Mesendoderm (in vitro differentiated cells): ENCODE measurements around the gene TXNRD2.

ENCODE experiments used
- DNase-seq: peaks from one replicate; pipeline ENCODE4 v3.0.0; 2013
- H2AK5ac ChIP-seq: 2 replicates; pipeline ENCODE4 v1.6.1; 2013; ENCODE audit warnings: low read length, inconsistent platforms
- H2BK120ac ChIP-seq: 2 replicates; pipeline ENCODE4 v1.6.1; 2013; ENCODE audit warnings: low read depth, mild to moderate bottlenecking, low read length, moderate library complexity, mixed read lengths
- H2BK15ac ChIP-seq: replicated peaks from 2 replicates; pipeline ENCODE4 v1.6.1; 2013; ENCODE audit warnings: low read depth, mild to moderate bottlenecking, moderate library complexity
- H2BK5ac ChIP-seq: 2 replicates; pipeline ENCODE4 v1.6.1; 2013; ENCODE audit warnings: low read length, inconsistent platforms
- H3K18ac ChIP-seq: 2 replicates; pipeline ENCODE4 v1.6.1; 2013; ENCODE audit warnings: mild to moderate bottlenecking, low read length, mixed read lengths
- H3K23ac ChIP-seq: one replicate; pipeline ENCODE4 v1.6.1; 2013; ENCODE audit warnings: low read length
- H3K27ac ChIP-seq: 2 replicates; pipeline ENCODE4 v1.5.1; 2013; ENCODE audit warnings: low read depth, mild to moderate bottlenecking, inconsistent platforms, low read length, moderate library complexity
- H3K27me3 ChIP-seq: 2 replicates; pipeline ENCODE4 v1.6.1; 2013; ENCODE audit warnings: low read length, control low read depth, mild to moderate bottlenecking, inconsistent platforms; ENCODE audit not compliant: insufficient read depth, poor library complexity
- H3K36me3 ChIP-seq: 2 replicates; pipeline ENCODE4 v1.6.1; 2013; ENCODE audit warnings: low read length, inconsistent platforms; ENCODE audit not compliant: control insufficient read depth, insufficient read depth
- H3K4ac ChIP-seq: one replicate; pipeline ENCODE4 v1.6.1; 2013; ENCODE audit warnings: low read depth, mild to moderate bottlenecking, low read length, moderate library complexity
- H3K4me1 ChIP-seq: 2 replicates; pipeline ENCODE4 v1.6.1; 2013; ENCODE audit warnings: low read depth, low read length, inconsistent platforms; ENCODE audit not compliant: control insufficient read depth
- H3K4me2 ChIP-seq: 2 replicates; pipeline ENCODE4 v1.6.1; 2013; ENCODE audit warnings: low read length
- H3K4me3 ChIP-seq: 2 replicates; pipeline ENCODE4 v1.5.1; 2013; ENCODE audit warnings: mild to moderate bottlenecking, low read length
- H3K56ac ChIP-seq: one replicate; pipeline ENCODE4 v1.6.1; 2013; ENCODE audit warnings: low read length
- H3K79me1 ChIP-seq: 2 replicates; pipeline ENCODE4 v1.6.1; 2013; ENCODE audit warnings: low read length, inconsistent platforms
- H3K79me2 ChIP-seq: 2 replicates; pipeline ENCODE4 v1.6.1; 2013; ENCODE audit warnings: mild to moderate bottlenecking, low read length; ENCODE audit not compliant: control insufficient read depth, insufficient read depth
- H3K9ac ChIP-seq: 2 replicates; pipeline ENCODE4 v1.6.1; 2013; ENCODE audit warnings: low read length, inconsistent platforms
- H4K5ac ChIP-seq: one replicate; pipeline ENCODE4 v1.6.1; 2013; ENCODE audit warnings: low read length
- H4K8ac ChIP-seq: one replicate; pipeline ENCODE4 v1.6.1; 2013; ENCODE audit warnings: low read depth, mild to moderate bottlenecking, control low read depth, low read length, moderate library complexity
- WGBS: extraction: QIAGEN DNeasy Blood & Tissue Kit; methylation state at CpG from one replicate; pipeline ENCODE4 v1.1.7; 2013; ENCODE audit warnings: low lambda C conversion rate, missing lambda C conversion rate; ENCODE audit not compliant: insufficient coverage; ENCODE audit errors: extremely low coverage; 5-methylcytosine and 5-hydroxymethylcytosine counted together

Gene TXNRD2

DNA sequence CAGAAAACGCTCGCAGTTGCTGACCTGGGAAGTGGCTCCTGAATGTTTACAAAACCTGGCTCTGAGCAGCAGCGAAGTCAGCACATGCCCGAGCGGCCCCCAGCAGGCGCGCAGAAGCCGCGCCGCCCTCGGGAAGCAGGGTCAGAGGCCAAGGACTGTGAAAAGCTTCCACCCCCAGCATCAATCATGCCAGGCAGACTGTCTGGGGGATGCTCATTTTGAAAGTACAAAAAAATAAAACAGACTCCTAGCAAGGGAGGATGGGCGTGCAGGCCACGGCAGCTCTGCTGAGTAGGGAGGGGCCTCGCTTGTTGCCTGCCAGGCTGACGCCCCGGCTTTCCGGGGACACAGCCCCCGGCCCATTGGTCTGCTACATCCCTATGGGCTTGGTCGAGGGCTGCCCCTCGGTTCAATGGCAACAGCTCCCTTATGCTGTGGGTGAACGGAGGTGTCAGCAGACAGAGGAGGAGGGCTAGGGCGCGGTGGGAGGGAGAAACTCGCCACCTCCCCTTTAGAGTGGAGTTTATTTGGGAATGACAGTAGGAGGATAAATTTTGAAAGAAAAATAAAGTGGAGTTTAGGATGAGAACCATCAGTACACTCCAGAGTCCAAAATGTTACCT lies 49.2 kb downstream of the TXNRD2 start:
- H4K8ac ChIP-seq = no peak overlapping the region
- no peak overlapping the region for H2AK5ac ChIP-seq
- WGBS = no CpG with 5 or more reads among the region's 24 CpGs
- H2BK120ac ChIP-seq = peak overlapping the region; percentile 6
- H3K79me1 ChIP-seq = no peaks in the 10 kb centered on the region
- H3K4me2 ChIP-seq = no peak overlapping the region
- H3K23ac ChIP-seq = no peak overlapping the region
- peak overlapping the region; percentile 57 for H3K4ac ChIP-seq
- H3K79me2 ChIP-seq = no peaks in the 10 kb centered on the region
- no peak overlapping the region for H2BK5ac ChIP-seq
- no peaks in the 10 kb centered on the region for H3K27me3 ChIP-seq
- no peak overlapping the region for H3K27ac ChIP-seq
- no peak overlapping the region for H4K5ac ChIP-seq
- peaks cover 10% of the 10 kb centered on the region for H3K4me1 ChIP-seq
- peak overlapping the region; percentile 13 for H3K18ac ChIP-seq
- H3K56ac ChIP-seq = peak overlapping the region; percentile 49
- DNase-seq = no peak
- no peak overlapping the region for H3K9ac ChIP-seq
- no peak overlapping the region for H2BK15ac ChIP-seq
- H3K4me3 ChIP-seq = no peak overlapping the region
- H3K36me3 ChIP-seq = no peaks in the 10 kb centered on the region

DNA sequence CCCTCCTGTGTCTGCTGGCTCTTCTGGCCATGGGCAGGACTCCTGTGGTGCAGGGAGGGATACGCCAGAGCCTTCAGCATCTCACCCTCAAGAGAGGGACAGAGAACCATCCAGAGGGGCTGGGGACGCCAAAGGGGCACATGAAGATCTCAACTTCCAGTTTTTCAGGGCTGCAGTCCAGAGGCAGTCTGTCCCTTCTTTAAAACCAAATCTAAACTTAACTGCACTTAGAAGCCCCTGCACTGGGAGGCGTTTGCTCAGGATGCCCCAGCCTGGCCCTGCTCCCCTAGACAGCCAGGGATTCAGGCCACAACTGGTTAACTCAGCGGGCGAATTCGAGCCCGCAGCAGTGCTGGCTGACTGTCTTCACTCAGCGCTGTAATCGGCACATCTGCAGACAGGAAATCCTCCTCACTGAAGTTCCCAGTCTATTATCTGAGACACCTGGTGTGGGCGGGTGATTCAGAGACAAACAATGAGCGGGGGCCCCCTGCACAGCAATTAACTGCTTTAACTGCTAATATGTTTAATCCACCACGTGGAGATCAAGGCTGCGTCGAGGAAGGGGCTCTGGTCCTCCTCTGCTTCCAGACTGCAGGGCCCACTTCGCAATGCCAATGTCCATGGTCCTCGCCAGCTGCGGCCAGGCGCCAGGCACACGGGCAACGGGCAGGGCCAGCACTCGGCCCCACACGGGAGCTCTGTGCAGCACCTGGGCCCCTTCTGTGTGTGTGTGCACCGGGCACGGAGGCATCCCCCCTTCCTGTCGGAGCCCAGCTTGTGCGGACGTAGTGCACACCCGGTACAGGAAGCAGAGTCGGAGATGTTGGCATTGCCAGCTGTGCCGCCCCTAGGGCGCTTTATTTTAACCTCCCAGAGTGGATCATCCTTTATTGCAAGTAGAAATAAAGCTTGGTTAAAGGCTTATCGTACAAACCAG lies 50.0 kb downstream of the TXNRD2 start:
- peaks cover 10% of the 10 kb centered on the region for H3K4me1 ChIP-seq
- no peak overlapping the region for H2BK15ac ChIP-seq
- H3K4me3 ChIP-seq = no peak overlapping the region
- no peaks in the 10 kb centered on the region for H3K36me3 ChIP-seq
- no peaks in the 10 kb centered on the region for H3K79me2 ChIP-seq
- no peak overlapping the region for H4K8ac ChIP-seq
- DNase-seq = peak; percentile 97
- H3K18ac ChIP-seq = peak overlapping the region; percentile 13
- H4K5ac ChIP-seq = no peak overlapping the region
- peak overlapping the region; percentile 6 for H2BK120ac ChIP-seq
- H2AK5ac ChIP-seq = peak overlapping the region; percentile 63
- H3K79me1 ChIP-seq = no peaks in the 10 kb centered on the region
- peak overlapping the region; percentile 49 for H3K56ac ChIP-seq
- no peak overlapping the region for H3K9ac ChIP-seq
- no peak overlapping the region for H3K23ac ChIP-seq
- H2BK5ac ChIP-seq = peak overlapping the region; percentile 44
- H3K4ac ChIP-seq = peak overlapping the region; percentile 25
- H3K27me3 ChIP-seq = no peaks in the 10 kb centered on the region
- no peak overlapping the region for H3K4me2 ChIP-seq
- no peak overlapping the region for H3K27ac ChIP-seq
- no CpG with 5 or more reads among the region's 32 CpGs for WGBS

DNA sequence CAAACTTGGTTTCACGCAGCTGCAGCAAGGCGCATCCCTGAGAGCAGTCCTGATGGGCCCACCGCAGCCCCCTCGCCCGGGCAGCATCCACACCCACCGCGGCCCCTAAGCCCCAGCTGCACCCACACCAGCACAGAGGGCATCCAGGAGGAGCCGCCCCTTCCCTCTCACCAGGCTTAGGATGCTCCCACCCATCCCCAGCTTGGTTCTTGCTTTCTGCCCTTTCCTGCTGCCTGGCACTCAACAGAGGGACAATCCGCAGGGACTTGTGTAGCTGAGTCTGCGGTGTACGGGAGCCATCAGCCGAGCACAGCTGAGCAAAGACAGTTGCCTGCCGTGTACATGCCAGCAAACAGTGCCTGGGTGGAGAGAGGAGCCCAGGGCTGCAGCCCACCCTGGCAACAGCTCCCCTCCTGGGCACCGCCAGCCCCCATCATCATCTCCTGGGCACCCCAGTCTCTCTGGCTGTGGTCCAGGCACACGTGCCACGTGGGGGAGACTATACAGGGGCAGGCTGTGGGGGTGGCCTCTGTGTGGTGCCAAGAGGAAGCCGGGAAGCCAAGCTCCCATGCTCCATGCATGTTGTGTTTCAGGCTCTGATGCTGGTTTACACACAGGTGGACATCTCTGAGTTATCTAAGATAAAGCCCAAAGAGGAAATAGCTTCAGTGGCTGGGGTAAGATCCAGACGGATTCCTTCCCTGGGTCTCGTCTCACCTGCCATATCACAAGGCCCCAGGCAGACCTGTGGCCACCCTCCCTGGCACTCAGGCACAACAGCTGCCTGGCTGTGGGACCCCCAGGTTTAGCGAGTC lies 50.9 kb downstream of the TXNRD2 start:
- Histone ChIP-seq H3K4me2 (no peak overlapping the region), H3K4me3 (no peak overlapping the region), H2BK5ac (peak overlapping the region; percentile 79), H4K5ac (no peak overlapping the region), H3K27me3 (no peaks in the 10 kb centered on the region), H2BK15ac (no peak overlapping the region), H2BK120ac (no peak overlapping the region), H3K27ac (no peak overlapping the region), H3K79me1 (no peaks in the 10 kb centered on the region), H3K9ac (no peak overlapping the region), H3K23ac (no peak overlapping the region), H3K4me1 (peaks cover 10% of the 10 kb centered on the region), H4K8ac (no peak overlapping the region), H3K18ac (no peak overlapping the region), H2AK5ac (peak overlapping the region; percentile 92), H3K79me2 (no peaks in the 10 kb centered on the region), H3K56ac (peak overlapping the region; percentile 34), H3K36me3 (no peaks in the 10 kb centered on the region), H3K4ac (no peak overlapping the region)
- no CpG with 5 or more reads among the region's 20 CpGs for WGBS
- DNase-seq = no peak

DNA sequence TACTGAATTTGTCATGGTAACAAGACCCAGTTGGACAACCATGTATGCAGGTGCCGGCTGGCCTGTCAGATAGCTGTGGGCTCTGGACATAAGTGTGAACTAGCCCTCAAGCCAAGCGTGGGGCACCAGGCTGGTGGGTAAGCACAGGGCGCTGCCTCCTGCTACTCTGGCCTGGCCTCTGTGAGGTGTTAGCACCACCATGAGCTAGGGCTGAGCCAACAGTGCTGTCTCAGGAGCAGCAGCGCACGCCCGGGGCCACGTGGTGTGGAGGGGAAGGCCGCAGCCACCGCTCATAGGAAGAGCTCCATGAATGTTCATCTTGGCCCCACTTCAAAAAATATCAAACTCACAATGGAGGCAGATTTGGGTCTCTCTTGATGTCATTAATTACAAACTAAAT lies 51.7 kb downstream of the TXNRD2 start:
- H3K79me2 ChIP-seq = no peaks in the 10 kb centered on the region
- H4K5ac ChIP-seq = no peak overlapping the region
- no peak overlapping the region for H3K27ac ChIP-seq
- H3K27me3 ChIP-seq = no peaks in the 10 kb centered on the region
- no peak overlapping the region for H3K23ac ChIP-seq
- peak overlapping the region; percentile 66 for H2AK5ac ChIP-seq
- no peak overlapping the region for H2BK15ac ChIP-seq
- WGBS = no CpG with 5 or more reads among the region's 9 CpGs
- no peak overlapping the region for H3K56ac ChIP-seq
- no peak overlapping the region for H3K4me2 ChIP-seq
- peak overlapping the region; percentile 8 for H3K4ac ChIP-seq
- peaks cover 10% of the 10 kb centered on the region for H3K4me1 ChIP-seq
- H4K8ac ChIP-seq = no peak overlapping the region
- H3K4me3 ChIP-seq = no peak overlapping the region
- H2BK5ac ChIP-seq = no peak overlapping the region
- no peaks in the 10 kb centered on the region for H3K36me3 ChIP-seq
- H2BK120ac ChIP-seq = no peak overlapping the region
- H3K9ac ChIP-seq = no peak overlapping the region
- no peak overlapping the region for H3K18ac ChIP-seq
- no peaks in the 10 kb centered on the region for H3K79me1 ChIP-seq
- DNase-seq = no peak

DNA sequence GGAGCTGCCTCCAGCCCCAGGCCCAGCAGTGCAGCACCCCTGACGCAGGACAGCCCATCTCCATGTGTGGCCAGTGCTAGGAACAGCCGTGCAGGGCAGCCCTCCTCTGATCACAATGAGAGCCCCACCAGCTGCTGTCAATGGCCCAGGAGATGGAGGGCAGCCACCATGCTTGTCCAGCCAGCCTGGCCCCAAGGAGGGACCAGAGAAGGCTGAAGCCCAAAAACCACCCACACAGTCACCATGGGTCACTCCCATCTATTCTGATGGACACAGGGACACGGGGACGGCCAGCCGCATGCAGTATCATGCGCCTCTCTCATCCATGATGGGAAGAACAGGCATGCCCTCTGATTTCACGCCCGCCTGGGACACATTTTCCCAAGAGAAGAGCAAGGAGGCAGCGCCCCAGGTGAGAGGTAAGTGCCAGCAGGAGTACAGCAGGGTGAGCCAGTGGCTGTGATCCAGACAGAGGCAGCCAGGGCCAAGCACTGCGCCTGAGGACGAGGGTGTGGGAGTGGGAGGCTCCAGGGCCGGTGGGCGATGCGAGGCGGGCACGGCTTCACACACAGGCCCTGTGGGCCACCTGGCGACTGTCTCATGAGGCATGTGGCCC lies 53.4 kb downstream of the TXNRD2 start:
- H4K5ac ChIP-seq = no peak overlapping the region
- H3K27ac ChIP-seq = no peak overlapping the region
- no peak overlapping the region for H3K4me3 ChIP-seq
- no peaks in the 10 kb centered on the region for H3K36me3 ChIP-seq
- no peak overlapping the region for H2BK5ac ChIP-seq
- H2BK15ac ChIP-seq = no peak overlapping the region
- no CpG with 5 or more reads among the region's 17 CpGs for WGBS
- no peak overlapping the region for H3K23ac ChIP-seq
- no peak overlapping the region for H3K18ac ChIP-seq
- DNase-seq = no peak
- H3K27me3 ChIP-seq = no peaks in the 10 kb centered on the region
- no peak overlapping the region for H3K4ac ChIP-seq
- no peaks in the 10 kb centered on the region for H3K79me1 ChIP-seq
- no peaks in the 10 kb centered on the region for H3K79me2 ChIP-seq
- H4K8ac ChIP-seq = no peak overlapping the region
- H3K4me1 ChIP-seq = peaks cover 10% of the 10 kb centered on the region
- H2BK120ac ChIP-seq = no peak overlapping the region
- H2AK5ac ChIP-seq = no peak overlapping the region
- peak overlapping the region; percentile 17 for H3K56ac ChIP-seq
- H3K9ac ChIP-seq = no peak overlapping the region
- H3K4me2 ChIP-seq = no peak overlapping the region
